Endothelial cell of umbilical vein (primary cell): ENCODE data around the gene ADGRD2. TPM values are rescaled to one million over a fixed set of nuclear protein-coding genes. Genes with fewer than 3 reads are reported as not detected.

Source experiments
- BruUV-seq: library from RNA; stranded (reverse); fragments of 400-500 nt; replicated peaks from 2 replicates; lab custom pipeline; 2021; lab: Mats Ljungman, UMichigan
- CTCF ChIA-PET: fragments of 300-600, 350-600 bp; sonication (Branson Sonifier 250); formaldehyde crosslinking; loops from one replicate; lab custom pipeline; 2021; ENCODE audit warnings: antibody characterized with exemption, inconsistent platforms; lab: Charles Lee
- POLR2A ChIA-PET: fragments of 300-600, 350-600 bp; sonication (Branson Sonifier 250); formaldehyde crosslinking; loops from one replicate; lab custom pipeline; 2021; ENCODE audit warnings: antibody characterized with exemption, inconsistent platforms; lab: Charles Lee
- DNase-seq: peaks from one replicate; pipeline ENCODE4 v3.0.0-alpha.2; 2011; ENCODE audit warnings: low read depth, low spot score
- FAIRE-seq: peaks from 2 replicates; lab custom pipeline; 2011; peaks lifted over from hg19 to GRCh38; lab: Jason Lieb, UNC
- H2AFZ ChIP-seq: 2 replicates; pipeline ENCODE4 v1.6.0; 2012; ENCODE audit warnings: low read depth, low read length, control low read depth, inconsistent platforms
- H3K27ac ChIP-seq: 2 replicates; pipeline ENCODE4 v1.5.1; 2011; ENCODE audit warnings: low read depth, mild to moderate bottlenecking, control low read depth, low read length, moderate library complexity; ENCODE audit not compliant: insufficient read depth
- H3K27me3 ChIP-seq, 2 experiments: 2 replicates each; pipeline versions ENCODE4 v1.6.0 to v1.6.1; 2011; ENCODE audit warnings: low read length in 2 of 2, mixed read lengths in 1 of 2; ENCODE audit not compliant: control insufficient read depth in 2 of 2, insufficient read depth in 2 of 2
- H3K36me3 ChIP-seq, 2 experiments: 2 replicates in 1 of 2; 3 replicates in 1 of 2; pipeline ENCODE4 v1.5.1; 2011; ENCODE audit warnings: low read length in 2 of 2, mild to moderate bottlenecking in 1 of 2, moderate library complexity in 1 of 2; ENCODE audit not compliant: control insufficient read depth in 2 of 2, insufficient read depth in 2 of 2; ENCODE audit errors: extremely low read depth in 1 of 2
- H3K4me1 ChIP-seq: 3 replicates; pipeline ENCODE4 v1.5.1; 2011; ENCODE audit warnings: mild to moderate bottlenecking, low read length; ENCODE audit not compliant: control insufficient read depth, insufficient read depth; ENCODE audit errors: extremely low read depth
- H3K4me2 ChIP-seq: 2 replicates; pipeline ENCODE4 v1.6.1; 2011; ENCODE audit warnings: low read length, control low read depth, mixed read lengths; ENCODE audit not compliant: insufficient read depth
- H3K4me3 ChIP-seq, 3 experiments: fragments of 200-600 bp in 1 of 3; sonication (generic), shearing (Covaris generic) in 1 of 3; replicated peaks in 1 of 3; 2 replicates each; pipeline ENCODE4 v1.5.1; 2011 to 2016; ENCODE audit warnings: control low read depth in 3 of 3, low read length in 3 of 3, mild to moderate bottlenecking in 2 of 3, inconsistent platforms in 1 of 3, low read depth in 1 of 3, moderate library complexity in 1 of 3; ENCODE audit not compliant: insufficient read depth in 1 of 3
- H3K79me2 ChIP-seq: 2 replicates; pipeline ENCODE4 v1.6.0; 2012; ENCODE audit warnings: low read length, inconsistent platforms; ENCODE audit not compliant: control insufficient read depth, insufficient read depth
- H3K9ac ChIP-seq: replicated peaks from 2 replicates; pipeline ENCODE3; 2011; ENCODE audit warnings: low read length, control low read depth; ENCODE audit not compliant: insufficient read depth; ENCODE audit errors: extremely low read depth
- H3K9me1 ChIP-seq: replicated peaks from 3 replicates; pipeline ENCODE4 v1.6.0; 2011; ENCODE audit warnings: mild to moderate bottlenecking, low read length; ENCODE audit not compliant: control insufficient read depth, insufficient read depth; ENCODE audit errors: extremely low read depth
- H3K9me3 ChIP-seq: replicated peaks from 2 replicates; pipeline ENCODE4 v1.5.1; 2012; ENCODE audit warnings: low read length, inconsistent platforms; ENCODE audit not compliant: control insufficient read depth, insufficient read depth
- H4K20me1 ChIP-seq: replicated peaks from 2 replicates; pipeline ENCODE3; 2011; ENCODE audit warnings: mild to moderate bottlenecking, low read length; ENCODE audit not compliant: control insufficient read depth, insufficient read depth; ENCODE audit errors: extremely low read depth
- EZH2 ChIP-seq: IDR thresholded peaks from 2 replicates; pipeline ENCODE4 v1.6.1; 2012; ENCODE audit warnings: borderline replicate concordance, low read depth, mild to moderate bottlenecking, moderate library complexity, low read length, inconsistent platforms; ENCODE audit not compliant: severe bottlenecking
- FOS ChIP-seq: IDR thresholded peaks from 2 replicates; pipeline ENCODE4 v1.6.1; 2011; ENCODE audit warnings: mild to moderate bottlenecking, low read length, moderate library complexity, borderline replicate concordance; ENCODE audit not compliant: insufficient read depth
- GATA2 ChIP-seq: IDR thresholded peaks from 2 replicates; pipeline ENCODE4 v1.7.0; 2011; ENCODE audit warnings: low read depth, mild to moderate bottlenecking, moderate library complexity, mixed read lengths, low read length; ENCODE audit not compliant: insufficient read length, insufficient read depth
- JUN ChIP-seq: IDR thresholded peaks from 2 replicates; pipeline ENCODE4 v1.6.1; 2011; ENCODE audit warnings: borderline replicate concordance, low read depth; ENCODE audit not compliant: insufficient read length, insufficient read depth
- MYC ChIP-seq: IDR thresholded peaks from one replicate; pipeline ENCODE4 v1.6.1; 2011; ENCODE audit warnings: mild to moderate bottlenecking, low read depth, low read length
- POLR2A ChIP-seq: IDR thresholded peaks from 2 replicates; pipeline ENCODE4 v1.6.1; 2012; ENCODE audit warnings: low read depth, mild to moderate bottlenecking, control low read depth, low read length
- POLR2AphosphoS5 ChIP-seq: IDR thresholded peaks from 2 replicates; pipeline ENCODE4 v1.6.1; 2012; ENCODE audit warnings: low read depth, mild to moderate bottlenecking, control low read depth, low read length, moderate library complexity; ENCODE audit not compliant: insufficient read depth
- dilution Hi-C: fragments of 300-500 bp; cut with MboI; formaldehyde crosslinking; loops from one replicate; pipeline ENCODE4 v1.15.0; 2019; ENCODE audit warnings: low sequenced_read_pairs; ENCODE audit not compliant: extremely low pct_ligation_motif_present
- intact Hi-C: fragments of 100-400 bp; cut with micrococcal nuclease; formaldehyde crosslinking; loops from one replicate; pipeline ENCODE4 v1.10.0; 2022
- polyA plus RNA-seq, 4 experiments: library from polyadenylated mRNA; depleted of rRNA in 3 of 4; stranded (reverse) in 3 of 4; unstranded in 1 of 4; fragments of >200 nt; gene quantifications; 2 replicates each; pipeline versions ENCODE4 v1.2.1 to v1.2.3, GENCODE V29; 2011 to 2012; ENCODE audit warnings: missing spikeins in 1 of 4
- total RNA-seq: library from RNA; stranded (reverse); gene quantifications from 2 replicates; pipeline ENCODE4 v1.2.3, GENCODE V29; 2021
- TF ChIP-seq, protein P1 (sequence below): IDR thresholded peaks from 2 replicates; pipeline ENCODE4 v1.6.1; 2011; ENCODE audit not compliant: insufficient read depth, insufficient read length
- TF ChIP-seq, protein P2 (sequence below), 2 donors: IDR thresholded peaks; 1 replicate in 1 of 2; 2 replicates in 1 of 2; pipeline ENCODE4 v1.5.1; 2011; ENCODE audit warnings: low read length in 2 of 2, mild to moderate bottlenecking in 2 of 2, moderate library complexity in 2 of 2, control low read depth in 1 of 2, inconsistent platforms in 1 of 2, low read depth in 1 of 2; ENCODE audit not compliant: insufficient read depth in 1 of 2; ENCODE audit errors: extremely low read depth in 1 of 2

The ADGRD2 gene
- total and polyA plus RNA-seq, 2 donors (not counting 3 experiments of a cell fraction or from before 2014, with no cell fraction given) = not detected

DNA sequence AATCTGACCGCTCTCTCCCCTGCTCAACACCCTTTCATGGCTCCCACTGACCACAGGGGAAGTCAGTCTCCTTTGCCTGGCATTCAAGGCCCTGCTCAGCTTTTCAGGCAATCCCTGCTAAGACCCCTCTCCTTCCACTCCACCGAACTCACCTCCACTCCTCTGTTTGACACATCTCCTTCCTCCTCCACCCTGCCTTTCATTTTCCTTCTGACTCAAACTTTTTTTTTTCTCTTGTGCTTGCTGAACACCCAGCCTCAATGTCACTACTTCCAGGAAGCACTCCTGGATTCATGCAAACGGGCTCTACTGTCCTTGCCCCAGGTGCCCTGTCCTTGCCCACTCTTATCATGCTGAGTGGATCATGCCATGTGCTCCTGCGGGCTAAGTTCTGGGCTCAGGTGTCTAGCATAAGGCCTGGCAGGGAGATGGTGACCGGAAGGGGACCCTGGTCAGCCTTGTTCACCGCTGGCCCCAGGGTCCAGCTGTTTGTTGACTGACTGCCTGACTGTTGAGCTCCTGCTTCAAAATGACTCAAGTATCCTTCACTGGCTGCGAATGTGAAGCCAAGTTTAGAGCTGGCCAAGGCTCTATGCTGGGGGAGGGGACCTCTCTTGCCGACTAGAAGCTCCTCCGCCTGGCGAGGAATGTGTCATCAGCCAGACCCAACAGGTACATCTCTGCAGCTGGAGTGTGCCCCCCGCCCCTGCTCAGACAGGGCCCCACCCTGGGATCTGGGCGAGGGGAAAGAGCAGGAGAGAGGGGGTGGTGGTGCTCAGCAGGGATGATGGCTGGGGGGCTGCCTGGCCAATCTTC lies 50.8 kb downstream of the ADGRD2 start:
- no peak for TF ChIP-seq JUN
- TF ChIP-seq, protein P1, sequence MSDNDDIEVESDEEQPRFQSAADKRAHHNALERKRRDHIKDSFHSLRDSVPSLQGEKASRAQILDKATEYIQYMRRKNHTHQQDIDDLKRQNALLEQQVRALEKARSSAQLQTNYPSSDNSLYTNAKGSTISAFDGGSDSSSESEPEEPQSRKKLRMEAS = no peak
- no peak for TF ChIP-seq POLR2A
- TF ChIP-seq EZH2 = no peak
- TF ChIP-seq GATA2 = no peak
- no peak for TF ChIP-seq FOS
- no peak for TF ChIP-seq MYC
- no peak for TF ChIP-seq POLR2AphosphoS5
- TF ChIP-seq, protein P2, sequence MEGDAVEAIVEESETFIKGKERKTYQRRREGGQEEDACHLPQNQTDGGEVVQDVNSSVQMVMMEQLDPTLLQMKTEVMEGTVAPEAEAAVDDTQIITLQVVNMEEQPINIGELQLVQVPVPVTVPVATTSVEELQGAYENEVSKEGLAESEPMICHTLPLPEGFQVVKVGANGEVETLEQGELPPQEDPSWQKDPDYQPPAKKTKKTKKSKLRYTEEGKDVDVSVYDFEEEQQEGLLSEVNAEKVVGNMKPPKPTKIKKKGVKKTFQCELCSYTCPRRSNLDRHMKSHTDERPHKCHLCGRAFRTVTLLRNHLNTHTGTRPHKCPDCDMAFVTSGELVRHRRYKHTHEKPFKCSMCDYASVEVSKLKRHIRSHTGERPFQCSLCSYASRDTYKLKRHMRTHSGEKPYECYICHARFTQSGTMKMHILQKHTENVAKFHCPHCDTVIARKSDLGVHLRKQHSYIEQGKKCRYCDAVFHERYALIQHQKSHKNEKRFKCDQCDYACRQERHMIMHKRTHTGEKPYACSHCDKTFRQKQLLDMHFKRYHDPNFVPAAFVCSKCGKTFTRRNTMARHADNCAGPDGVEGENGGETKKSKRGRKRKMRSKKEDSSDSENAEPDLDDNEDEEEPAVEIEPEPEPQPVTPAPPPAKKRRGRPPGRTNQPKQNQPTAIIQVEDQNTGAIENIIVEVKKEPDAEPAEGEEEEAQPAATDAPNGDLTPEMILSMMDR (IDR thresholded peaks at IDR 0.05; ENCODE audit: extremely low read depth in 1 of 2, insufficient read depth in 1 of 2, low read depth in 1 of 2, low read length in 2 of 2) = no peak
- no peaks in the 10 kb centered on the region for H3K79me2 ChIP-seq
- H3K4me2 ChIP-seq = no peak overlapping the region
- no peaks in the 10 kb centered on the region for H4K20me1 ChIP-seq
- dilution Hi-C loops = no loop called here
- H3K9me1 ChIP-seq = no peaks in the 10 kb centered on the region
- no peak overlapping the region for H2AFZ ChIP-seq
- H3K9me3 ChIP-seq = no peaks in the 10 kb centered on the region
- POLR2A ChIA-PET = no interaction called here
- H3K36me3 ChIP-seq = no peaks in the 10 kb centered on the region
- FAIRE-seq (no peak), DNase-seq (no peak)
- no peak overlapping the region for H3K27ac ChIP-seq
- no peak overlapping the region for H3K4me3 ChIP-seq
- no peaks in the 10 kb centered on the region for H3K4me1 ChIP-seq
- peaks cover 39 to 47% of the 10 kb centered on the region in 2 experiments for H3K27me3 ChIP-seq
- no TSS peak for BruUV-seq
- intact Hi-C loops = no loop called here
- no peak overlapping the region for H3K9ac ChIP-seq
- CTCF ChIA-PET = interaction anchor here (0.6 kb wide), 1 partner anchor 82 kb away, joined by 3 read pairs; no protein-coding TSS in a partner anchor
